GM19240 (cell line): ENCODE data around the gene ACKR3.

Experiments
- DNase-seq: peaks from one replicate; pipeline ENCODE4 v3.0.0; 2011; ENCODE audit warnings: low spot score; ENCODE audit not compliant: insufficient read length

Gene ACKR3

DNA sequence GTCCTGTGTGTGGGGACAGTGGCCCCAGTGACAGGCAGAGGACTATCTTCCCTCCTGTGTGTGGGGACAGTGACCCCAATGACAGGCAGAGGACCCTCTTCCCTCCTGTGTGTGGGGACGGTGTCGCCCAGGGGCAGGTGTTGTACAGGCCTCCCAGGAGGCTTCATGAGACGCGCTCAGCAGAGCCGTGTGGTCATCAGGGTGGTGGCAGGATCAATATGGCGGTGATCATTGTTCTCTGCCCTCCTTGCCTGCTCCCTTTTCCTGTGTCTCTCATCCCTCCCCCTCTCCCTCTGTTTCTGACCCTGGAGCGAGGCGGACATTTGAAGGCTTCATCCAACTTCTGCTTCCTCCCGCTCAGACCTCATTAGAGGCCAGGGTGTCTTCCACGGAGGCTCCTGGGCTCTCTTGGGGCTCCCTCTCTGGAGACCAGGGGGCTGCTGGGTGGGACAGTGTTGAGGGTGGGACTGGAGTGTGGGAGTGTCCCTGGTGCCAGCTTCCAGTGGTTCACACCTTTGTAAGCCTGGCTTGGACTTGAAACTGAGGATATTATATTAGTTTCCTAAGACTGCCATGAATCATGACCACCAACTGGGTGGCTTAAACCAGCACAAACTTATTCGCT is 59.5 kb downstream of the ACKR3 start:
- DNase-seq: no peak

DNA sequence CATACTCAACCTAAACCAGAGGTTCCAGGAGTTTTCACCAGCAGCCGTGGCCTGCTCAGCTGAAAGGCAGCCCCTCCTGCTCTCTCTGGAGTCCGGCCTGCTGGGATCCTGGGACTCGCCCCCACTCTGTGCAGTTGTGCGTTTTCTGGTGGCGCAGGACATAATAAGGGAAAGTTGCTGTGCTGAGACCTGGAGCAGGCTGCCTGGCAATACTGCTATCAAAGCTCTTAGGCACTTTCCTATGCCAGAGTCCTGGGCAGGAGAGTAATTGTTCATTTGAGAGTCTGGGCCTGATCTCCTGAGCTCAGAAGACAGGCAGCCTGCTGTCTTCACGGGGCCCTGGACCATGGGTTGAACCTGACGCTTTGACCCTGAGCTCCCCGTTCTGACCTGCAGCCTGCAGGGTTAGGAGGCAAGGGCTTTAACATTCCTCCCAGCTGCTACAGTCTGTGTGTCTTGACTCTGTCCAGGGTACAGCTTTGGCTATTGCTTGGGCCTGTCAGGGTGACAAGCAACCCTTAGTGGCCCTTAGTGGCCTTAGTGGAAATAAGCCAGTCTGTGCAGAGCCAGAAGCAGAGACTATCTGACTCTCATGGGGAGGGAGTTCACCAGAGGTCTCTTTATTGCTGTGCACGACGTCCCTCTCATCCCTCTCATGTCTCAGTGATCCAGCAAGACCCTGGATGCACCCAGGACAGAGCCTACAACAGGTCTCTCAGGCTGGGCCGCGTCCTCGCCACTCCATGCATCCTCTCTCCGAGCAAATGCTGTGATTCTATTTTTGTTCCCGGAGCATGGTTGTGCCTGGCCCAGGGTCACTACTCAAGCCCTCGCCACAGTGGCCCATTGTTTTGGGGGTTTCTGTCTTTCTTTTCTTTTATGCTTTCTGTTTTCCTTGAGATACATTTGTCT is 60.6 kb downstream of the ACKR3 start:
- DNase-seq: no peak

DNA sequence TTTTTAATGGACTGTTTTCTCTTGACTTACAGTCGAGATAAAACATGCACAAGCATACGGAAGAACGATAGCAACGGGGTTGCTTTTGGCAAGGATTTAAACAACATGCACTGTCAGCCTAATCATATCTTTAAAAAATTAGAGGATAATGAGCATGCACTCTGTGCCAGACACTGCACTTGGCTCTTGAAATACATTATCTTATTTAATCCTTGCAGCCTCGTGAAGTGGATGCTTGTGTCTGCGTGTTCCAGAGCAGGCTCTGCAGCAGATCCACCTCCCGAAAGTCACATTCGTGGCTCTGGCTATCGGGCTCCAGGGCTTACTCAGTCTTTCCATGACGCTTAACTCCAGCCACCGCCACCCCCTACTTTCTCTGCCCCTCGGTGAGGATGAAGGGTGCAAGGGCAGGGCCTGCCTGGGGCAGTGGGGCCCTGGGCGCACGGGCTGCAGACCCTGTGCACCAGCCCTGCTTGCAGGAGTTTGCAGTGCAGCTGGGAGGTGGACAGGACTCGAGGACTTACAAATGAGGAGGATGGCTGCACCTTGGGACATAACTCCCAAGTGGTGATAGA is 61.7 kb downstream of the ACKR3 start:
- DNase-seq: no peak

DNA sequence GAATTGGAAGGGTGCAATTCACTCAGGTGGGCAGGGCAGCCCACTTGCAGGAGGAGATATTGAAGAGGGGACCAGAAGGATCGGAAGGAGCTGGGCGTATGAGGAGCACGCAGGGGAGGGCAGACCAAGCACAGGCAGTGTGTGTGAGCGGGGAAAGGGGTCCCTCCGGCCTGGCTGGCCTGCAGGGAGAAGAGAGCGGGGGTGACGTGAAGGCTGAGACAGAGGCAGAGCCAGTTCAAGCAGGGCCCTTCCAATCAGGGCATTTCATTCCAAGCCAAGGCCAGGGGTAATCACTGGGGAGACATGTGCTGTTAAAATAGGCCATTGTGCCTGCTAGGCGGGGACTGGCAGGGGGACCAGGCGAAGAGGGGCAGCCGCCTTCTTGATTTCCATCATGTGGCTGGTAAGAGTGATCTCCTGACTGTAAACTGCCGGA is 62.2 kb downstream of the ACKR3 start:
- no peak for DNase-seq
